ENCODE results near the gene SPIRE1. TPM values are rescaled to one million over a fixed set of nuclear protein-coding genes. Genes with fewer than 3 reads are reported as not detected.
A peak's percentile ranks its signal among the peaks of the same experiment; 100 is the strongest.

Gene SPIRE1
- total RNA-seq, 1 donor from 2014 or later: 34.9 TPM

- Mint-ChIP-seq H3K4me1 (peaks cover 6% of the 10 kb centered on the region), H3K36me3 (ENCODE audit: low read depth) (peaks cover 26% of the 10 kb centered on the region), H3K27ac (ENCODE audit: unreplicated experiment) (no peak overlapping the region), H3K4me3 (no peak overlapping the region), H3K27me3 (ENCODE audit: low read depth) (no peaks in the 10 kb centered on the region), H3K9me3 (no peaks in the 10 kb centered on the region)
- DNase-seq (ENCODE audit: low read depth, low spot score): no peak
- TF ChIP-seq, protein P1, sequence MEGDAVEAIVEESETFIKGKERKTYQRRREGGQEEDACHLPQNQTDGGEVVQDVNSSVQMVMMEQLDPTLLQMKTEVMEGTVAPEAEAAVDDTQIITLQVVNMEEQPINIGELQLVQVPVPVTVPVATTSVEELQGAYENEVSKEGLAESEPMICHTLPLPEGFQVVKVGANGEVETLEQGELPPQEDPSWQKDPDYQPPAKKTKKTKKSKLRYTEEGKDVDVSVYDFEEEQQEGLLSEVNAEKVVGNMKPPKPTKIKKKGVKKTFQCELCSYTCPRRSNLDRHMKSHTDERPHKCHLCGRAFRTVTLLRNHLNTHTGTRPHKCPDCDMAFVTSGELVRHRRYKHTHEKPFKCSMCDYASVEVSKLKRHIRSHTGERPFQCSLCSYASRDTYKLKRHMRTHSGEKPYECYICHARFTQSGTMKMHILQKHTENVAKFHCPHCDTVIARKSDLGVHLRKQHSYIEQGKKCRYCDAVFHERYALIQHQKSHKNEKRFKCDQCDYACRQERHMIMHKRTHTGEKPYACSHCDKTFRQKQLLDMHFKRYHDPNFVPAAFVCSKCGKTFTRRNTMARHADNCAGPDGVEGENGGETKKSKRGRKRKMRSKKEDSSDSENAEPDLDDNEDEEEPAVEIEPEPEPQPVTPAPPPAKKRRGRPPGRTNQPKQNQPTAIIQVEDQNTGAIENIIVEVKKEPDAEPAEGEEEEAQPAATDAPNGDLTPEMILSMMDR (conservative IDR thresholded peaks at IDR 0.05): no peak
Observed at GRCh38 chr18:12435867-12436266, 222.0 kb downstream of the SPIRE1 start.

- no peaks in the 10 kb centered on the region for H3K27me3 Mint-ChIP-seq (ENCODE audit: low read depth)
- TF ChIP-seq, protein P1 (conservative IDR thresholded peaks at IDR 0.05): no peak
- H3K4me3 Mint-ChIP-seq: peak overlapping the region; percentile 49
- no peak for DNase-seq (ENCODE audit: low read depth, low spot score)
- H3K27ac Mint-ChIP-seq (ENCODE audit: unreplicated experiment): peak overlapping the region; percentile 89
- H3K36me3 Mint-ChIP-seq (ENCODE audit: low read depth): peaks cover 23% of the 10 kb centered on the region
- no peaks in the 10 kb centered on the region for H3K9me3 Mint-ChIP-seq
- peaks cover 6% of the 10 kb centered on the region for H3K4me1 Mint-ChIP-seq
Observed at GRCh38 chr18:12434541-12434929, 223.4 kb downstream of the SPIRE1 start.

GRCh38 chr18:12433829-12434540, 223.9 kb downstream of the SPIRE1 start:
- no peak for DNase-seq (ENCODE audit: low read depth, low spot score)
- Mint-ChIP-seq H3K36me3 (ENCODE audit: low read depth) (peaks cover 23% of the 10 kb centered on the region), H3K27me3 (ENCODE audit: low read depth) (no peaks in the 10 kb centered on the region), H3K4me3 (peak overlapping the region; percentile 49), H3K4me1 (peaks cover 6% of the 10 kb centered on the region), H3K9me3 (no peaks in the 10 kb centered on the region), H3K27ac (ENCODE audit: unreplicated experiment) (peak overlapping the region; percentile 89)
- TF ChIP-seq, protein P1 (conservative IDR thresholded peaks at IDR 0.05): no peak

GRCh38 chr18:12432881-12433280, 225.0 kb downstream of the SPIRE1 start:
- TF ChIP-seq, protein P1 (conservative IDR thresholded peaks at IDR 0.05): no peak
- H3K36me3 Mint-ChIP-seq (ENCODE audit: low read depth): peaks cover 23% of the 10 kb centered on the region
- no peaks in the 10 kb centered on the region for H3K27me3 Mint-ChIP-seq (ENCODE audit: low read depth)
- H3K9me3 Mint-ChIP-seq: no peaks in the 10 kb centered on the region
- DNase-seq (ENCODE audit: low read depth, low spot score): no peak
- peaks cover 6% of the 10 kb centered on the region for H3K4me1 Mint-ChIP-seq
- H3K4me3 Mint-ChIP-seq: no peak overlapping the region
- peak overlapping the region; percentile 0 for H3K27ac Mint-ChIP-seq (ENCODE audit: unreplicated experiment)

DNA sequence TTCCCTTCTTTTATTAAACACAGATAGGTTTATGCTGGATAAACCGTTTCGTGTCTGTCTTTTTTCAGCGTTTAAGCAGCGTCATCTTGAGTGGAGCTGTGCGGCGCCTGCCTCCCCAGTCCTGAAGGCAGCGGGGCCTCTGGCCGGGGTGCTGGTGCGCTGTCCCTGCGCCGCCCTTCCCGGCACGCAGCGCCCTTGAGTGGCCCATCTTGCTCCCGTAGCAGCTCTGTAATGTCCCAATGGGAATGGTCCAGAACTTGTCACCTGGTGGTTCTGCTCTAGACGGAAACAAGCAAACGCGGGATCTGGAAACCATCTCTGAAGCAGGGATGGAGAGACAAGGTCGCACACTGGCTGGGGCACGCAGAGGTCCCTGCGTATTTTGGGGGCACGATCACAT, 225.7 kb downstream of the SPIRE1 start:
- Mint-ChIP-seq H3K9me3 (no peaks in the 10 kb centered on the region), H3K27ac (ENCODE audit: unreplicated experiment) (no peak overlapping the region)
- TF ChIP-seq, protein P1 (conservative IDR thresholded peaks at IDR 0.05): no peak

More for the DNA sequence above, 225.7 kb downstream of the SPIRE1 start:
- H3K27me3 Mint-ChIP-seq (ENCODE audit: low read depth): no peaks in the 10 kb centered on the region
- no peak for DNase-seq (ENCODE audit: low read depth, low spot score)
- no peak overlapping the region for H3K4me3 Mint-ChIP-seq
- peaks cover 23% of the 10 kb centered on the region for H3K36me3 Mint-ChIP-seq (ENCODE audit: low read depth)
- peaks cover 6% of the 10 kb centered on the region for H3K4me1 Mint-ChIP-seq
